IPS-18a (cell line): ENCODE measurements around the gene INHBC.

Source experiments
- H3K27ac ChIP-seq: one replicate; pipeline ENCODE4 v1.5.1; 2013; ENCODE audit warnings: low read length
- H3K27me3 ChIP-seq: one replicate; pipeline ENCODE4 v1.6.1; 2013; ENCODE audit warnings: mild to moderate bottlenecking, low read length; ENCODE audit not compliant: control insufficient read depth, insufficient read depth
- H3K36me3 ChIP-seq: one replicate; pipeline ENCODE4 v1.6.1; 2013; ENCODE audit warnings: low read depth, low read length; ENCODE audit not compliant: control insufficient read depth
- H3K4me1 ChIP-seq: one replicate; pipeline ENCODE4 v1.6.1; 2013; ENCODE audit warnings: low read depth, low read length; ENCODE audit not compliant: control insufficient read depth
- H3K4me3 ChIP-seq: one replicate; pipeline ENCODE4 v1.5.1; 2013; ENCODE audit warnings: low read length
- H3K9ac ChIP-seq: one replicate; pipeline ENCODE4 v1.6.1; 2013; ENCODE audit warnings: mild to moderate bottlenecking, low read length, moderate library complexity
- H3K9me3 ChIP-seq: one replicate; pipeline ENCODE4 v1.6.1; 2013; ENCODE audit warnings: low read depth, low read length; ENCODE audit not compliant: control insufficient read depth

INHBC gene

DNA sequence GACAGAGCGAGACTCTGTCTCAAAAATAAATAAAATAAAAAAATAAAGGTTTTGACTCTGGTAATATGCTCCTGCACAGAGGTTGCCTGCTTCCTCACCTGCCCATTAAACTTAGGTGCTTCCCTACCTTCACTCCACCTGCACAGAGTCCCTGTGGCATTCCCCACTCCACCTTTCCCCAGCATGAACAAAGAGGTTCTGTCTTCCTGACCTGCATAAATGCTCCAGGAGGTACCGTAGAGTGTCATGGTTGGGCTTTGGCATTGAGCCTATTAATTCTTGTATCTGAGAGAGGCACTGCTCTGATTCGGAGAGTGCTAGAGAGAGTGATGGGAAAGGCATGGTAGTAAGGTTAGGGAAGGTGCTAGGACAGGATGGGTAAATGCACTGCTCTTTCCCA is 38.8 kb downstream of the INHBC start:
- H3K36me3 ChIP-seq = no peaks in the 10 kb centered on the region
- peaks cover 63% of the 10 kb centered on the region for H3K27me3 ChIP-seq
- no peak overlapping the region for H3K4me3 ChIP-seq
- H3K27ac ChIP-seq = no peak overlapping the region
- peaks cover 8% of the 10 kb centered on the region for H3K4me1 ChIP-seq
- H3K9ac ChIP-seq = no peak overlapping the region
- no peaks in the 10 kb centered on the region for H3K9me3 ChIP-seq

- no peak overlapping the region for H3K4me3 ChIP-seq
- no peaks in the 10 kb centered on the region for H3K9me3 ChIP-seq
- no peak overlapping the region for H3K9ac ChIP-seq
- H3K4me1 ChIP-seq = peaks cover 8% of the 10 kb centered on the region
- no peak overlapping the region for H3K27ac ChIP-seq
- H3K36me3 ChIP-seq = no peaks in the 10 kb centered on the region
- H3K27me3 ChIP-seq = peaks cover 64% of the 10 kb centered on the region
These were observed 39.3 kb downstream of the INHBC start for GRCh38 chr12:57473886-57474285.

DNA sequence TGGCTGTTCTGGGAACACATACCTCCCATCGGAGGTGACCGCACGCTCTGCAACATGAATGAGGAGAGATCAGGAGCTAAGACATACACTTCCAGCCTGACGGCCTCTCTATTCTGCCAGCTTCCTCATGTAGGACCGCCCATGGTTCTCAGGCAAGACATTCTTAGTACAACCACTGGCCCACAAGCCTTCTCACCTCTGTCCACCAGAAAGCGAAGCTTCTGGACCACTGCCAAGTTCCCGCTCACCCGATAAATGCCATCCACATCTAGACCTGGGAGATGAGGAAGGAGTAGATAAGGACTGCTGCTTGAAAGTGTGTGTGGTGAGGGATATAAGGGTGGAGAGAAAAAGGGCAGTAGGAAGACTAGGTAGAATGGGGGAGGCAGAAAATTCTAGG is 39.8 kb downstream of the INHBC start:
- H3K36me3 ChIP-seq = no peaks in the 10 kb centered on the region
- peaks cover 69% of the 10 kb centered on the region for H3K27me3 ChIP-seq
- no peak overlapping the region for H3K27ac ChIP-seq
- no peaks in the 10 kb centered on the region for H3K9me3 ChIP-seq
- no peak overlapping the region for H3K9ac ChIP-seq
- H3K4me1 ChIP-seq = peaks cover 8% of the 10 kb centered on the region
- no peak overlapping the region for H3K4me3 ChIP-seq

DNA sequence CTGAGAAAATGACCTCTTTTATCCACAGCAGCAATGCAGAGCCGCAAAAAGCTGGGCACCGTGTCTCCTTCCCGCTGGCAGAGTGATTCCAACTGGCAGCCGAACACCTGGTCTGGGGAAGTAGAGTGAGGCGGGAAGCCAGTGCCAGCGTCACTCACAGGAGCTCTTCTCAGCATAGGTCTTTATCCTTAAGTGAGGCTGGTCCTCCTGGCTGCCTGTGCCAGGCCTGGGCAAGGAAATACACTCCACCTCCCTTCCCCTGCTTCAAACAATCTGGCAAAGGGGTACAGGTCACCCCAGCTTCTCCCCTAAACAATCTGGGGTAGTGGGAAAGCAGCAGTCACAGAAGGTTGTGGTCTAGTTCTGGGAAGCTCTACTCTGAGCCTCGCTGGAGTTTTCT is 40.3 kb downstream of the INHBC start:
- H3K9ac ChIP-seq = no peak overlapping the region
- peaks cover 72% of the 10 kb centered on the region for H3K27me3 ChIP-seq
- peaks cover 8% of the 10 kb centered on the region for H3K4me1 ChIP-seq
- no peaks in the 10 kb centered on the region for H3K9me3 ChIP-seq
- H3K36me3 ChIP-seq = no peaks in the 10 kb centered on the region
- H3K27ac ChIP-seq = no peak overlapping the region
- H3K4me3 ChIP-seq = peak overlapping the region; percentile 51

- peak overlapping the region; percentile 51 for H3K4me3 ChIP-seq
- no peaks in the 10 kb centered on the region for H3K9me3 ChIP-seq
- no peaks in the 10 kb centered on the region for H3K36me3 ChIP-seq
- peak overlapping the region; percentile 9 for H3K9ac ChIP-seq
- H3K4me1 ChIP-seq = peaks cover 8% of the 10 kb centered on the region
- H3K27me3 ChIP-seq = peaks cover 74% of the 10 kb centered on the region
- H3K27ac ChIP-seq = no peak overlapping the region
These were observed 40.9 kb downstream of the INHBC start for GRCh38 chr12:57475271-57476161.

DNA sequence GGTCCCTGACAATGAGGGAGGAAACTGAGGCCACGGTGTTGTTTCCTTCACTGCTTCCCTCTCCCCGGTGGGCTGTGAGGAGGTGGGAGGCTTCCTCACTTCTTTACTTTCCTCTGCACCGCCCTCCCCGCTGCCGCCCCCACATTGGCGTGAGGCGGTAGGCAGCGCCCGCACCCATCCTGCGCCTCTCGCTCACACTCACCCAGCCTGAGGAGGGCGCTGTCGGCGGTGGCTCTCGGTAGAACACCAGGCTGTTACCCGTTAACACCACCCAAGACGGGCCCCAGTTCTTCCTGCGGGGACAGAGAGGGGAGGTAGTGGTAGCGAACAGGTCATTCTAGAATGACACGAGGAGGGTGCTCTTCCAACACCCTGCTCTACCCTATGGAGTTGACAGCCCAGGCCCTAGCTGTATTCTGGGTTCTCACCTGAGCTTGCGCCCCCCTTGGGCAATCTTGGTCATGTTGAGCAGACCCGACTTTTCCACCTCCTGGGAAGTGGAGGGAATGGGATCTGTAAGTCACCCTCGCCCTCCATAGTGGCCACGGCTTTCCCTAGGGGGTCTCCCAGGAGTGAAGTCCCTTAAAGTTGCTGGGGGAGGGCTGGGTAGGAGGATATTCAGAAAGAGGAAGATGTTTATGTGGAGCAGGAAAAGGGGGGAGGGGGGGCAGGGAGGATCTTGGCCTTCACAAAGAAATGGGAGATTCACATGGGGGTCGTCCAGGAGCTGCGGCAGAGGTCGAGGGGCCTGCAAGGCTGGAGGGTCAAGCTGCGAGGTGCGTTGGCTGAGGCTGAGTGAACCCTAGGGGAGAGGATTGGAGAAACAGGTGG is 41.8 kb downstream of the INHBC start:
- Histone ChIP-seq H3K4me1 (peaks cover 8% of the 10 kb centered on the region), H3K9ac (no peak overlapping the region), H3K4me3 (peak overlapping the region; percentile 51), H3K9me3 (no peaks in the 10 kb centered on the region), H3K27me3 (peaks cover 77% of the 10 kb centered on the region), H3K27ac (no peak overlapping the region), H3K36me3 (no peaks in the 10 kb centered on the region)

DNA sequence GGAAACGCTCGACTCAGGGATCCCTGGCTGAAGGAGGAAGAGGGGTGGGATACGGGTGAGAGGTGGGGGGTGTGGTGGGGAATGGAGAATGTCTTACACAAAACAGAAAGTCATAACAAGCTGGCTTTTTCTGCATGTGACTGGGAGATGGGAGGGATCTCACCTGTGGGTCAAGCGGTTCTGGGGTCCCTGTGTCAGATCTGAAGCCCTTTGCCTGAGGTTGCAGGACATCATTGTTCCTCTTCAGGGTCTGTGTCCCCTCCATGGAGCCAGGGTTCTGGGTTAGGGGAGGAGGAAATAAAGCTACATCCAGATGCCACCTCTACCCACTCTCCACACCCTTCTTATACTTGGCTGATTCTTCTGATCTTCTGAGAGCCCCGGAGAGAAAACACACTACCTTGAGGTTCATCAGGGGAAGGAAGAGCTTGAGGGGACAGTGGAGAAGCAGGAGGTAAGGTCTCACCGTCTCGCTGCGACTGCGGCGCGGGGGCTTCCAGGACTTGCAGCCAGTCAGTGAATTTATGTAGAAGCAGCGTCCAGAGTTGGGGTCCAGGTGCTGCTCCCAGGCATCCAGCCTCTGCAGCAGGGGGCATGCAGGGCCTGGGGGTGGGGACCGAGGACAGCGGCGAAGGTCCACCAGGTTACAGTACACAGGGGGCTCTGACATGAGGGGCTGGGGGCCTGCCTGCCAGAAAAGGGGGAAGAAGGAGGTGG is 42.6 kb downstream of the INHBC start:
- Histone ChIP-seq H3K4me3 (no peak overlapping the region), H3K27ac (no peak overlapping the region)

GRCh38 chr12:57477710-57478681 is 43.4 kb downstream of the INHBC start:
- H3K9ac ChIP-seq = no peak overlapping the region
- no peaks in the 10 kb centered on the region for H3K36me3 ChIP-seq
- H3K27ac ChIP-seq = no peak overlapping the region
- H3K4me3 ChIP-seq = no peak overlapping the region
- no peaks in the 10 kb centered on the region for H3K9me3 ChIP-seq
- H3K4me1 ChIP-seq = peaks cover 8% of the 10 kb centered on the region
- H3K27me3 ChIP-seq = peaks cover 64% of the 10 kb centered on the region

More for the DNA sequence above, 42.6 kb downstream of the INHBC start:
- H3K27me3 ChIP-seq = peaks cover 72% of the 10 kb centered on the region
- peaks cover 8% of the 10 kb centered on the region for H3K4me1 ChIP-seq
- H3K9ac ChIP-seq = no peak overlapping the region
- no peaks in the 10 kb centered on the region for H3K36me3 ChIP-seq
- no peaks in the 10 kb centered on the region for H3K9me3 ChIP-seq

DNA sequence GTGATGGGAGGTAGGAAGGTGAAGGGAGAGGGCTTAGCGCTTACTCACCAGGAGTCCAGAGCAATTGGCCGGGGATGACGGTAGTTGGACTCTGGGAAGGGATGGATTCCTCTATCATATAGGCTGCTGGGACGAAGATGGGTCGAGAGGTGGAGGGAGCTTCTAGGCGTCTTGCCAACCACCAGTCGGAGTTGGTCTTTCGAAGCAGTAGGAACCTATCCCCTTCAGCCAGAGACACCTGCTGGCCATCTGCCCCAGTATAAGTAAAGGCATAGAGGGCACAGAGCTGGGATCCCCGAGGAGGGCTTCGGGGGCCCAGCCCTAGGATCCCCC is 44.4 kb downstream of the INHBC start:
- no peak overlapping the region for H3K9ac ChIP-seq
- H3K27ac ChIP-seq = no peak overlapping the region
- no peaks in the 10 kb centered on the region for H3K9me3 ChIP-seq
- H3K4me1 ChIP-seq = peaks cover 13% of the 10 kb centered on the region
- no peaks in the 10 kb centered on the region for H3K36me3 ChIP-seq
- H3K27me3 ChIP-seq = peaks cover 55% of the 10 kb centered on the region
- no peak overlapping the region for H3K4me3 ChIP-seq

GRCh38 chr12:57479376-57480115 is 45.0 kb downstream of the INHBC start, which contains the start of gene ARHGAP9:
TSS of gene ARHGAP9 (minus strand) at chr12:57479866. CDS start at chr12:57479406, 460 bp downstream.
- no peaks in the 10 kb centered on the region for H3K36me3 ChIP-seq
- no peak within 1 kb of the TSS for H3K4me3 ChIP-seq
- no peaks in the 10 kb centered on the region for H3K9me3 ChIP-seq
- H3K27me3 ChIP-seq = peaks cover 50% of the 10 kb centered on the region
- H3K27ac ChIP-seq = no peak within 1 kb of the TSS
- H3K9ac ChIP-seq = no peak within 1 kb of the TSS
- peaks cover 13% of the 10 kb centered on the region for H3K4me1 ChIP-seq
